ENCODE measurements around the gene ANAPC13. TPM values are rescaled to one million over a fixed set of nuclear protein-coding genes. Genes with fewer than 3 reads are reported as not detected.

ANAPC13 gene
- total and polyA plus RNA-seq, 2 of the 13 experiments (the other 11 are each of a cell fraction or from before 2014, with no cell fraction given), result 48.7 to 69.1 TPM

DNA sequence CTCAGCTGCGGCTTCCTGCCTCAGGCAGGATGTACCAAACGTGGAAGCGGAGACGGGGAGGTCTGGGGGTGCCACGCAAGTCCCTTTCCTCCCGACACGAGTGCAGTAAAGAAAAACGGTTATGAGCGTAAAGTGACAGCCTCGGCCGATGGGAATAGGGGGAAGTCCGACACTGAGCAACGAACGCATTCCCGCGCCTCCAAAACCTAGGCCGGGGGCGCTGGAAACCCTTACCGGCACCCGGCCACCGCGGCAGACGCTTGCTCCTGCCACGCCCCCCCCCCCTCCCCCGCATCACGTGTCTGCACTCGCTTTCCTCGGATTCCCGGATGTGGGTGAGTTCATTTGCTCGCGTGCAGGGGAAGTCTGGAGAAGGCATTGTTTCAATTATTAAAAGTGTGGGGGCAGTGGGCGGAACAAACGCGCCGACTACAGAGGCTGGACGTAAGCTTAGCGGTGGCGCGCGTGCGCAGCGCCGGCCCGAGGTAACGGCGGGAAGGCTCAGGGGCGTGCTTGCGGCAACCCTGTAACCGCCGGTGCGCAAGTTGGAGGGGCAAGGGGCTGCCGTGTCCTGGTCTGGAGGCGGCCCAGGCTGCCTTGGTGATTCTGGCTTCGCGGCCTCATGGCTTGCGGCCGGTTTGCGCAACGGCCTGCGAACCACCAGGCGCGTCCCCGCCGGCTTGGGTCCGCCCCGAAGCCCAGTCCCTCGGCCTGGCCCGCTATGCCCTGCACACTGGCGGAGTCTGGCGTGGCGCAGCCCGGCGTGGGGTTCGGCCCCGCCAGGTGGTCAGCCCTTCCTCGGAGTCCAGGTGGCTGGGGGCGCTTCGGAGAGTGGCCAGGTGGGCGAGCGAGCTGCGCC is at the start of gene ANAPC13, which contains the start of gene CEP63 (continued):
- TF ChIP-seq ZSCAN12 (CRISPR knock-in tag; IDR thresholded peaks at IDR 0.05) (no peak), ZNF572 (CRISPR knock-in tag; IDR thresholded peaks at IDR 0.05) (no peak), TCF7L2 (IDR thresholded peaks at IDR 0.05; ENCODE audit: low read depth, low read length) (no peak), SP1 (IDR thresholded peaks at IDR 0.05) (no peak), SP1 (CRISPR knock-in tag; IDR thresholded peaks at IDR 0.05) (peak; percentile 28), PLSCR1 (CRISPR knock-in tag; IDR thresholded peaks at IDR 0.05; ENCODE audit: borderline replicate concordance) (no peak), ZBTB43 (CRISPR knock-in tag; conservative IDR thresholded peaks at IDR 0.05) (no peak; the same call in 1 of the 2 replicates), ZNF564 (CRISPR knock-in tag; IDR thresholded peaks at IDR 0.05) (peak; percentile 94), ZNF276 (CRISPR knock-in tag; IDR thresholded peaks at IDR 0.05; ENCODE audit: low read depth) (no peak), ATM (IDR thresholded peaks at IDR 0.05; ENCODE audit: borderline replicate concordance) (no peak), KLF15 (CRISPR knock-in tag; IDR thresholded peaks at IDR 0.05; ENCODE audit: borderline replicate concordance) (0 out of 2 replicates have a peak, but pooled peaks have one; percentile 55), ZNF546 (CRISPR knock-in tag; conservative IDR thresholded peaks at IDR 0.05) (no peak), ZKSCAN5 (CRISPR knock-in tag; IDR thresholded peaks at IDR 0.05) (no peak), HIC2 (CRISPR knock-in tag; IDR thresholded peaks at IDR 0.05; ENCODE audit: low read depth) (no peak)
- TF ChIP-seq, protein P1, sequence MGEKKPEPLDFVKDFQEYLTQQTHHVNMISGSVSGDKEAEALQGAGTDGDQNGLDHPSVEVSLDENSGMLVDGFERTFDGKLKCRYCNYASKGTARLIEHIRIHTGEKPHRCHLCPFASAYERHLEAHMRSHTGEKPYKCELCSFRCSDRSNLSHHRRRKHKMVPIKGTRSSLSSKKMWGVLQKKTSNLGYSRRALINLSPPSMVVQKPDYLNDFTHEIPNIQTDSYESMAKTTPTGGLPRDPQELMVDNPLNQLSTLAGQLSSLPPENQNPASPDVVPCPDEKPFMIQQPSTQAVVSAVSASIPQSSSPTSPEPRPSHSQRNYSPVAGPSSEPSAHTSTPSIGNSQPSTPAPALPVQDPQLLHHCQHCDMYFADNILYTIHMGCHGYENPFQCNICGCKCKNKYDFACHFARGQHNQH (CRISPR knock-in tag; IDR thresholded peaks at IDR 0.05), result peak; percentile 92
- TF ChIP-seq, protein P2, sequence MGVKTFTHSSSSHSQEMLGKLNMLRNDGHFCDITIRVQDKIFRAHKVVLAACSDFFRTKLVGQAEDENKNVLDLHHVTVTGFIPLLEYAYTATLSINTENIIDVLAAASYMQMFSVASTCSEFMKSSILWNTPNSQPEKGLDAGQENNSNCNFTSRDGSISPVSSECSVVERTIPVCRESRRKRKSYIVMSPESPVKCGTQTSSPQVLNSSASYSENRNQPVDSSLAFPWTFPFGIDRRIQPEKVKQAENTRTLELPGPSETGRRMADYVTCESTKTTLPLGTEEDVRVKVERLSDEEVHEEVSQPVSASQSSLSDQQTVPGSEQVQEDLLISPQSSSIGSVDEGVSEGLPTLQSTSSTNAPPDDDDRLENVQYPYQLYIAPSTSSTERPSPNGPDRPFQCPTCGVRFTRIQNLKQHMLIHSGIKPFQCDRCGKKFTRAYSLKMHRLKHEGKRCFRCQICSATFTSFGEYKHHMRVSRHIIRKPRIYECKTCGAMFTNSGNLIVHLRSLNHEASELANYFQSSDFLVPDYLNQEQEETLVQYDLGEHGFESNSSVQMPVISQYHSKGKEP (CRISPR knock-in tag; IDR thresholded peaks at IDR 0.05), result peak; percentile 72
- TF ChIP-seq, protein P3, sequence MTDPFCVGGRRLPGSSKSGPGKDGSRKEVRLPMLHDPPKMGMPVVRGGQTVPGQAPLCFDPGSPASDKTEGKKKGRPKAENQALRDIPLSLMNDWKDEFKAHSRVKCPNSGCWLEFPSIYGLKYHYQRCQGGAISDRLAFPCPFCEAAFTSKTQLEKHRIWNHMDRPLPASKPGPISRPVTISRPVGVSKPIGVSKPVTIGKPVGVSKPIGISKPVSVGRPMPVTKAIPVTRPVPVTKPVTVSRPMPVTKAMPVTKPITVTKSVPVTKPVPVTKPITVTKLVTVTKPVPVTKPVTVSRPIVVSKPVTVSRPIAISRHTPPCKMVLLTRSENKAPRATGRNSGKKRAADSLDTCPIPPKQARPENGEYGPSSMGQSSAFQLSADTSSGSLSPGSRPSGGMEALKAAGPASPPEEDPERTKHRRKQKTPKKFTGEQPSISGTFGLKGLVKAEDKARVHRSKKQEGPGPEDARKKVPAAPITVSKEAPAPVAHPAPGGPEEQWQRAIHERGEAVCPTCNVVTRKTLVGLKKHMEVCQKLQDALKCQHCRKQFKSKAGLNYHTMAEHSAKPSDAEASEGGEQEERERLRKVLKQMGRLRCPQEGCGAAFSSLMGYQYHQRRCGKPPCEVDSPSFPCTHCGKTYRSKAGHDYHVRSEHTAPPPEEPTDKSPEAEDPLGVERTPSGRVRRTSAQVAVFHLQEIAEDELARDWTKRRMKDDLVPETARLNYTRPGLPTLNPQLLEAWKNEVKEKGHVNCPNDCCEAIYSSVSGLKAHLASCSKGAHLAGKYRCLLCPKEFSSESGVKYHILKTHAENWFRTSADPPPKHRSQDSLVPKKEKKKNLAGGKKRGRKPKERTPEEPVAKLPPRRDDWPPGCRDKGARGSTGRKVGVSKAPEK (CRISPR knock-in tag; IDR thresholded peaks at IDR 0.05; ENCODE audit: borderline replicate concordance), result no peak

Measured in HepG2 (cell line).